Neural cell (in vitro differentiated cells): ENCODE results near the gene NRF1.

Source experiments
- EP300 ChIP-seq: fragments of 450-650 bp; conservative IDR thresholded peaks from 2 replicates; pipeline ENCODE4 v1.6.1; 2014; ENCODE audit warnings: antibody characterized with exemption, mild to moderate bottlenecking, moderate library complexity; ENCODE audit not compliant: poor library complexity, severe bottlenecking
- EZH2 ChIP-seq: fragments of 200-600, 300-800 bp; shearing (Covaris generic), sonication (generic); IDR thresholded peaks from 2 replicates; pipeline ENCODE4 v1.6.1; 2014; ENCODE audit warnings: antibody characterized with exemption, low read length, borderline replicate concordance, mild to moderate bottlenecking; ENCODE audit not compliant: insufficient read depth, poor library complexity, severe bottlenecking

GRCh38 chr7:129754406-129754805 lies 142.9 kb downstream of the NRF1 start:
- TF ChIP-seq EP300: no peak
- no peak for TF ChIP-seq EZH2
